Parathyroid adenoma (tissue), 2 donors: ENCODE measurements around the gene SLC9C1.

Experiments
- H2AFZ ChIP-seq: fragments of 300-600 bp; sonication (generic); one replicate; pipeline ENCODE4 v1.7.0; 2017; ENCODE audit warnings: antibody characterized with exemption, mild to moderate bottlenecking
- H3K27ac ChIP-seq: fragments of 300-600 bp; sonication (generic); one replicate; pipeline ENCODE4 v1.7.0; 2017
- H3K27me3 ChIP-seq: fragments of 300-600 bp; sonication (generic); one replicate; pipeline ENCODE4 v1.7.0; 2017; ENCODE audit warnings: low read length; ENCODE audit not compliant: control insufficient read depth, insufficient read depth
- H3K36me3 ChIP-seq: fragments of 300-600 bp; sonication (generic); one replicate; pipeline ENCODE4 v1.7.0; 2017; ENCODE audit warnings: low read length; ENCODE audit not compliant: control insufficient read depth, insufficient read depth
- H3K4me1 ChIP-seq: fragments of 300-600 bp; sonication (generic); one replicate; pipeline ENCODE4 v1.7.0; 2017; ENCODE audit warnings: control low read depth
- H3K4me2 ChIP-seq: fragments of 300-600 bp; sonication (generic); one replicate; pipeline ENCODE4 v1.7.0; 2017; ENCODE audit warnings: low read length
- H3K4me3 ChIP-seq: fragments of 300-600 bp; sonication (generic); one replicate; pipeline ENCODE4 v1.7.0; 2017; ENCODE audit warnings: low read depth, low read length
- H3K79me2 ChIP-seq: fragments of 300-600 bp; sonication (generic); one replicate; pipeline ENCODE4 v1.7.0; 2017; ENCODE audit warnings: control low read depth
- H3K9ac ChIP-seq: fragments of 300-600 bp; sonication (generic); one replicate; pipeline ENCODE4 v1.7.0; 2017; ENCODE audit warnings: mild to moderate bottlenecking
- H3K9me3 ChIP-seq: fragments of 300-600 bp; sonication (generic); one replicate; pipeline ENCODE4 v1.7.0; 2017; ENCODE audit warnings: low read length; ENCODE audit not compliant: control insufficient read depth
- TF ChIP-seq, protein P1 (sequence below): fragments of 300-600 bp; sonication (generic); IDR thresholded peaks from one replicate; pipeline ENCODE4 v1.7.0; 2017; ENCODE audit warnings: antibody characterized with exemption, mild to moderate bottlenecking
- donor health status: primary hyperparathyroidism.

SLC9C1 gene

DNA sequence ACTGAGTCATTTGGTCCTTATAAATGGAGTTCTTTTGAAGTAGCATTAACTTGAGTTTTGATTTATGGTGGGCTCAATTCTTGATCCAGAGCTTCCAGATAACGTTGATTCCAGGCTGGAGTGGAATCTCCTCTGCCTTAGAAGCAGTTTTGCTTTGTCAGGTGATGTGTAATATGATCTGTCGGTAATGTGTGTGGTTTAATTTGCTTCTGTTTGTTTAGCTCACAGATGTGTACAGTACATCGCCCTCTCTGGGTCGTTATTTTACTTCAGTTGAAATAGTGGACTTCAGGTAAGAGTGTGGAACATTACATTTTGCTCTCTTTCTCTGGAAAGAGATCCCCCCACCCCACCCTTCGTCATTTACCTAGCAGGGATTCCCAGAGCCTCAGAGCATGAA, 184.7 kb downstream of the SLC9C1 start:
- Histone ChIP-seq H3K9ac (no peak overlapping the region), H3K27ac (no peak overlapping the region), H2AFZ (peak overlapping the region; percentile 30), H3K4me3 (no peak overlapping the region), H3K79me2 (no peaks in the 10 kb centered on the region), H3K36me3 (no peaks in the 10 kb centered on the region), H3K9me3 (no peaks in the 10 kb centered on the region), H3K4me1 (no peaks in the 10 kb centered on the region), H3K4me2 (peak overlapping the region; percentile 16), H3K27me3 (no peaks in the 10 kb centered on the region)
- TF ChIP-seq, protein P1, sequence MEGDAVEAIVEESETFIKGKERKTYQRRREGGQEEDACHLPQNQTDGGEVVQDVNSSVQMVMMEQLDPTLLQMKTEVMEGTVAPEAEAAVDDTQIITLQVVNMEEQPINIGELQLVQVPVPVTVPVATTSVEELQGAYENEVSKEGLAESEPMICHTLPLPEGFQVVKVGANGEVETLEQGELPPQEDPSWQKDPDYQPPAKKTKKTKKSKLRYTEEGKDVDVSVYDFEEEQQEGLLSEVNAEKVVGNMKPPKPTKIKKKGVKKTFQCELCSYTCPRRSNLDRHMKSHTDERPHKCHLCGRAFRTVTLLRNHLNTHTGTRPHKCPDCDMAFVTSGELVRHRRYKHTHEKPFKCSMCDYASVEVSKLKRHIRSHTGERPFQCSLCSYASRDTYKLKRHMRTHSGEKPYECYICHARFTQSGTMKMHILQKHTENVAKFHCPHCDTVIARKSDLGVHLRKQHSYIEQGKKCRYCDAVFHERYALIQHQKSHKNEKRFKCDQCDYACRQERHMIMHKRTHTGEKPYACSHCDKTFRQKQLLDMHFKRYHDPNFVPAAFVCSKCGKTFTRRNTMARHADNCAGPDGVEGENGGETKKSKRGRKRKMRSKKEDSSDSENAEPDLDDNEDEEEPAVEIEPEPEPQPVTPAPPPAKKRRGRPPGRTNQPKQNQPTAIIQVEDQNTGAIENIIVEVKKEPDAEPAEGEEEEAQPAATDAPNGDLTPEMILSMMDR: no peak

DNA sequence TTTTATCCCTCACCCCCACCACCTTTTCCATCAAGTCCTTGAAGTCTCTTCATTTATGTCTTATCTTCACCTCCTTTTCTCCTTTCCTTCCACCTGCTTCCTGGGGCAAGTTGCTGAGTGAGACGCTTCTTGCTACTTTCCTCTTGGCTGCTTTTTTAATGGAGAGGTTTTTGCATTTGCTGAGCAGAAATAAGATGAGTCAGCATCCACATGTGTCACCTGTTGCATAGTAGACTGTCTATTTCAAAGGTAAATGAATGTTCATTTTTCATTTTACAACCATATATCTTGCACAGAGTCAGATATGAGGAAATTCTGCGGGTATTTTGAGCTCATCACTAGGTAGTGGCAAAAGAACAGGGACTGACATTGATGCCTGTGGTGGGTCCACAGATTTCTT, 189.2 kb downstream of the SLC9C1 start:
- Histone ChIP-seq H3K27me3 (no peaks in the 10 kb centered on the region), H3K36me3 (no peaks in the 10 kb centered on the region), H3K4me2 (no peak overlapping the region), H2AFZ (no peak overlapping the region), H3K27ac (no peak overlapping the region), H3K79me2 (no peaks in the 10 kb centered on the region), H3K4me3 (no peak overlapping the region), H3K9me3 (no peaks in the 10 kb centered on the region), H3K4me1 (no peaks in the 10 kb centered on the region), H3K9ac (no peak overlapping the region)
- TF ChIP-seq, protein P1: no peak

DNA sequence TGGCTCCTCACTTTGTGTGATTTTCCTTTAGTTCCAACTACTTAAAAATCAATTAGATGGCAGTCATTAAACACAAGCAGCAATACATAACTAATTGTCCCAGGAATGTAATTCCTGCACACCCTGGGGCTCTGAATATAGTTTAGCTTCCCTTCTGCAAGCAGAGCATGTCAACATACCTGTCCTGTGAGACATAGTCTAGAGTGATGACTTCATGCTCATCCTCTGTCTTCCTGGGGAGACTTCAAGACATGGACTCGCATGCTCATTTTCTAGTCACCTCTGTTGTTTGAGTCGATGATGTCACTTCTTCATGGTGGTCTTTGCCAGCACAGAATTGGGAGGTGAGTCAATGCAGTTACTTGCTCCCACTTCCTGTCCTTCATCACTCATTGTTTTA, 192.1 kb downstream of the SLC9C1 start:
- Histone ChIP-seq H3K9ac (no peak overlapping the region), H3K4me3 (no peak overlapping the region), H3K79me2 (no peaks in the 10 kb centered on the region), H3K4me1 (no peaks in the 10 kb centered on the region), H3K36me3 (no peaks in the 10 kb centered on the region), H3K9me3 (no peaks in the 10 kb centered on the region), H3K4me2 (no peak overlapping the region), H3K27ac (no peak overlapping the region), H2AFZ (no peak overlapping the region), H3K27me3 (no peaks in the 10 kb centered on the region)
- TF ChIP-seq, protein P1: no peak

DNA sequence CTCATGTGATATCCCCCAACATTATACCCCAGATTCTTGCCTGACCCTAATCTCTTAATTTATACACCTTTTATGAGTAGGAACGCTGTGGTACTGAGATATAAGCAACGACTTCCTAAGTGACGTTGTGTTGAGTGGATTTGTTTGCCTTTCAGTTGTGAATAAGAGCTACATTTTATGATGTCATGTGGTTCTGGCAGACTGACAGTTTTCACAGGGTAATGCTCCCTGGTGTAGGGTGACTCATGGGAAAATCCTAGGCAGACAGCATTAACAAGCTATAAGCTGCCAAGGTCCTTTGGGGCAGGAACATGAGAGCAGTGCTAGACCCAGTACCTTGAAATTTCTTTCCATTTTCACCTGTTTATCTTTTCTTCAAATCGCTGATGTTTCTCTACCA, 196.6 kb downstream of the SLC9C1 start:
- Histone ChIP-seq H3K4me1 (no peaks in the 10 kb centered on the region), H3K9ac (no peak overlapping the region), H3K4me2 (no peak overlapping the region), H3K36me3 (no peaks in the 10 kb centered on the region), H3K9me3 (no peaks in the 10 kb centered on the region), H3K27ac (no peak overlapping the region), H3K4me3 (no peak overlapping the region), H3K27me3 (no peaks in the 10 kb centered on the region), H2AFZ (no peak overlapping the region), H3K79me2 (no peaks in the 10 kb centered on the region)
- TF ChIP-seq, protein P1: no peak

DNA sequence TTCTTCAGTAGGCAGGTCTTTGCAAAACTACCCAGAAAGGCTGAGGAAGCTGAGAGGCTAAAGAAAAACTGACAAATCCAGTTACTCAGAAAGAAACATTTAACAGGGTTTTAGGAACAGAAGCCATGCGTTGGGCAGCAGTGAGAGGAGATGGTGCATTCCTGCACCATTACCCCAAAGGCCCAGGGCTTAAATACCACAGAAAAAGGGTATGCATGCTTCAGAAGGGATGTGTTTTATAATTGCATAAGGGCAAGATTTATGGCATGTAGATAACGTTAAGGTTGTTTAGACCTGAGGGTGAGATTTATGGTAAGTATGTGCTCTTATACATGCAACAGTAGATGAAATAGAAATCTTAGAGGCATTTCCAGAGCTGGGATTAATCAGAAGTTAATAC, 197.8 kb downstream of the SLC9C1 start:
- Histone ChIP-seq H3K9me3 (no peaks in the 10 kb centered on the region), H3K36me3 (no peaks in the 10 kb centered on the region), H3K4me1 (no peaks in the 10 kb centered on the region), H2AFZ (no peak overlapping the region), H3K79me2 (no peaks in the 10 kb centered on the region), H3K4me2 (no peak overlapping the region), H3K27me3 (no peaks in the 10 kb centered on the region), H3K27ac (no peak overlapping the region), H3K9ac (no peak overlapping the region), H3K4me3 (no peak overlapping the region)
- TF ChIP-seq, protein P1: no peak
